ENCODE measurements around the gene FASTK.

The FASTK gene

GRCh38 chr7:151124481-151124880 lies 43.9 kb upstream of the FASTK start:
- no peaks in the 10 kb centered on the region for H3K4me1 ChIP-seq (ENCODE audit: control insufficient read depth, insufficient read depth, low read length, poor library complexity, severe bottlenecking)
- H3K27me3 ChIP-seq (replicated peaks; ENCODE audit: control insufficient read depth, insufficient read depth, low read length, poor library complexity, severe bottlenecking) = no peaks in the 10 kb centered on the region
- H3K36me3 ChIP-seq (ENCODE audit: control insufficient read depth, insufficient read depth, low read length) = peaks cover 24% of the 10 kb centered on the region
- no peak overlapping the region for H3K27ac ChIP-seq (ENCODE audit: insufficient read depth, low read length, poor library complexity, severe bottlenecking)
- H3K9me3 ChIP-seq (ENCODE audit: control insufficient read depth, low read length) = no peaks in the 10 kb centered on the region
- no peak for DNase-seq
- no peak overlapping the region for H3K4me3 ChIP-seq (ENCODE audit: insufficient read depth, low read depth, low read length, poor library complexity, severe bottlenecking)

GRCh38 chr7:151123822-151124464 lies 43.3 kb upstream of the FASTK start:
- no peak overlapping the region for H3K4me3 ChIP-seq (ENCODE audit: insufficient read depth, low read depth, low read length, poor library complexity, severe bottlenecking)
- H3K27me3 ChIP-seq (replicated peaks; ENCODE audit: control insufficient read depth, insufficient read depth, low read length, poor library complexity, severe bottlenecking) = no peaks in the 10 kb centered on the region
- no peaks in the 10 kb centered on the region for H3K4me1 ChIP-seq (ENCODE audit: control insufficient read depth, insufficient read depth, low read length, poor library complexity, severe bottlenecking)
- no peak overlapping the region for H3K27ac ChIP-seq (ENCODE audit: insufficient read depth, low read length, poor library complexity, severe bottlenecking)
- peaks cover 26% of the 10 kb centered on the region for H3K36me3 ChIP-seq (ENCODE audit: control insufficient read depth, insufficient read depth, low read length)
- DNase-seq = peak; percentile 62 to 74 (median 69)
- H3K9me3 ChIP-seq (ENCODE audit: control insufficient read depth, low read length) = no peaks in the 10 kb centered on the region

GRCh38 chr7:151123158-151123821 lies 42.7 kb upstream of the FASTK start:
- Histone ChIP-seq H3K9me3 (ENCODE audit: control insufficient read depth, low read length) (no peaks in the 10 kb centered on the region), H3K27ac (ENCODE audit: insufficient read depth, low read length, poor library complexity, severe bottlenecking) (no peak overlapping the region), H3K27me3 (replicated peaks; ENCODE audit: control insufficient read depth, insufficient read depth, low read length, poor library complexity, severe bottlenecking) (no peaks in the 10 kb centered on the region), H3K4me3 (ENCODE audit: insufficient read depth, low read depth, low read length, poor library complexity, severe bottlenecking) (no peak overlapping the region), H3K4me1 (ENCODE audit: control insufficient read depth, insufficient read depth, low read length, poor library complexity, severe bottlenecking) (peaks cover 1% of the 10 kb centered on the region), H3K36me3 (ENCODE audit: control insufficient read depth, insufficient read depth, low read length) (peaks cover 27% of the 10 kb centered on the region)
- DNase-seq = no peak

- peaks cover 27% of the 10 kb centered on the region for H3K36me3 ChIP-seq (ENCODE audit: control insufficient read depth, insufficient read depth, low read length)
- DNase-seq = no peak
These were observed 42.2 kb upstream of the FASTK start for GRCh38 chr7:151122796-151123157.

GRCh38 chr7:151122276-151122675 lies 41.7 kb upstream of the FASTK start:
- DNase-seq = no peak

More at GRCh38 chr7:151122796-151123157, 42.2 kb upstream of the FASTK start:
- Histone ChIP-seq H3K4me1 (ENCODE audit: control insufficient read depth, insufficient read depth, low read length, poor library complexity, severe bottlenecking) (peaks cover 6% of the 10 kb centered on the region), H3K4me3 (ENCODE audit: insufficient read depth, low read depth, low read length, poor library complexity, severe bottlenecking) (no peak overlapping the region), H3K27me3 (replicated peaks; ENCODE audit: control insufficient read depth, insufficient read depth, low read length, poor library complexity, severe bottlenecking) (no peaks in the 10 kb centered on the region), H3K27ac (ENCODE audit: insufficient read depth, low read length, poor library complexity, severe bottlenecking) (no peak overlapping the region), H3K9me3 (ENCODE audit: control insufficient read depth, low read length) (no peaks in the 10 kb centered on the region)

GRCh38 chr7:151121380-151122170 lies 41.0 kb upstream of the FASTK start:
- H3K9me3 ChIP-seq (ENCODE audit: control insufficient read depth, low read length) = no peaks in the 10 kb centered on the region
- H3K27ac ChIP-seq (ENCODE audit: insufficient read depth, low read length, poor library complexity, severe bottlenecking) = no peak overlapping the region
- no peak overlapping the region for H3K4me3 ChIP-seq (ENCODE audit: insufficient read depth, low read depth, low read length, poor library complexity, severe bottlenecking)
- no peaks in the 10 kb centered on the region for H3K27me3 ChIP-seq (replicated peaks; ENCODE audit: control insufficient read depth, insufficient read depth, low read length, poor library complexity, severe bottlenecking)
- no peak for DNase-seq
- H3K4me1 ChIP-seq (ENCODE audit: control insufficient read depth, insufficient read depth, low read length, poor library complexity, severe bottlenecking) = peaks cover 16% of the 10 kb centered on the region
- H3K36me3 ChIP-seq (ENCODE audit: control insufficient read depth, insufficient read depth, low read length) = peaks cover 27% of the 10 kb centered on the region

More at GRCh38 chr7:151122276-151122675, 41.7 kb upstream of the FASTK start:
- Histone ChIP-seq H3K27ac (ENCODE audit: insufficient read depth, low read length, poor library complexity, severe bottlenecking) (no peak overlapping the region), H3K27me3 (replicated peaks; ENCODE audit: control insufficient read depth, insufficient read depth, low read length, poor library complexity, severe bottlenecking) (no peaks in the 10 kb centered on the region), H3K36me3 (ENCODE audit: control insufficient read depth, insufficient read depth, low read length) (peaks cover 27% of the 10 kb centered on the region), H3K4me3 (ENCODE audit: insufficient read depth, low read depth, low read length, poor library complexity, severe bottlenecking) (no peak overlapping the region), H3K9me3 (ENCODE audit: control insufficient read depth, low read length) (no peaks in the 10 kb centered on the region), H3K4me1 (ENCODE audit: control insufficient read depth, insufficient read depth, low read length, poor library complexity, severe bottlenecking) (peaks cover 11% of the 10 kb centered on the region)

GRCh38 chr7:151120896-151121295 lies 40.3 kb upstream of the FASTK start:
- peaks cover 27% of the 10 kb centered on the region for H3K36me3 ChIP-seq (ENCODE audit: control insufficient read depth, insufficient read depth, low read length)
- H3K4me3 ChIP-seq (ENCODE audit: insufficient read depth, low read depth, low read length, poor library complexity, severe bottlenecking) = no peak overlapping the region
- no peaks in the 10 kb centered on the region for H3K27me3 ChIP-seq (replicated peaks; ENCODE audit: control insufficient read depth, insufficient read depth, low read length, poor library complexity, severe bottlenecking)
- no peaks in the 10 kb centered on the region for H3K9me3 ChIP-seq (ENCODE audit: control insufficient read depth, low read length)
- H3K4me1 ChIP-seq (ENCODE audit: control insufficient read depth, insufficient read depth, low read length, poor library complexity, severe bottlenecking) = peaks cover 23% of the 10 kb centered on the region
- no peak for DNase-seq
- H3K27ac ChIP-seq (ENCODE audit: insufficient read depth, low read length, poor library complexity, severe bottlenecking) = no peak overlapping the region

GRCh38 chr7:151119902-151120301 lies 39.3 kb upstream of the FASTK start:
- Histone ChIP-seq H3K27me3 (replicated peaks; ENCODE audit: control insufficient read depth, insufficient read depth, low read length, poor library complexity, severe bottlenecking) (no peaks in the 10 kb centered on the region), H3K4me1 (ENCODE audit: control insufficient read depth, insufficient read depth, low read length, poor library complexity, severe bottlenecking) (peaks cover 27% of the 10 kb centered on the region), H3K4me3 (ENCODE audit: insufficient read depth, low read depth, low read length, poor library complexity, severe bottlenecking) (no peak overlapping the region), H3K27ac (ENCODE audit: insufficient read depth, low read length, poor library complexity, severe bottlenecking) (no peak overlapping the region), H3K9me3 (ENCODE audit: control insufficient read depth, low read length) (no peaks in the 10 kb centered on the region), H3K36me3 (ENCODE audit: control insufficient read depth, insufficient read depth, low read length) (peaks cover 27% of the 10 kb centered on the region)
- DNase-seq = no peak

- H3K36me3 ChIP-seq (ENCODE audit: control insufficient read depth, insufficient read depth, low read length) = peaks cover 27% of the 10 kb centered on the region
- H3K27me3 ChIP-seq (replicated peaks; ENCODE audit: control insufficient read depth, insufficient read depth, low read length, poor library complexity, severe bottlenecking) = no peaks in the 10 kb centered on the region
- H3K27ac ChIP-seq (ENCODE audit: insufficient read depth, low read length, poor library complexity, severe bottlenecking) = no peak overlapping the region
- no peaks in the 10 kb centered on the region for H3K9me3 ChIP-seq (ENCODE audit: control insufficient read depth, low read length)
- DNase-seq = no peak
- peaks cover 30% of the 10 kb centered on the region for H3K4me1 ChIP-seq (ENCODE audit: control insufficient read depth, insufficient read depth, low read length, poor library complexity, severe bottlenecking)
- H3K4me3 ChIP-seq (ENCODE audit: insufficient read depth, low read depth, low read length, poor library complexity, severe bottlenecking) = no peak overlapping the region
These were observed 38.4 kb upstream of the FASTK start for GRCh38 chr7:151119055-151119415.
